ENCODE results near the gene TREML2. TPM values are rescaled to one million over a fixed set of nuclear protein-coding genes. Genes with fewer than 3 reads are reported as not detected.

Gene TREML2
- total and polyA plus RNA-seq, 2 of the 8 experiments (the other 6 are each of a cell fraction or from before 2014, with no cell fraction given): 0.09 to 0.18 TPM

DNA sequence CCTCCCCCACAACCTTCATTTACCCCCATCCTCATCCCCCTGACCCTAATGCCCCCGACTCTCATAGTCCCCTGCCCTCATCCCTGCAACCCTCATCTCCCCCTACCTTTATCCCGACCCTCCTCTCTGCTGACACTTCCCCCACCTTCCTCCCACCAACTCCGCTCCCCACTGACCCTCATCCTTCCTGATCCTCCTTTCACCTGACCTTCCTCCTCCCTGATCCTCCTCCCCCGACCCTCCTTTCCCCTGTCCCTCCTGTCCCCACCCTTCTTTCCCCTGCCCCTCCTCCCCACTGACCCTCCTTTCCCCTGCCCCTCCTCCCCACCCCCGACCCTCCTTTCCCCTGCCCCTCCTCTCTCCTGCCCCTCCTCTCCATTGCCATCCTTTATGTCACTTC lies 7.1 kb downstream of the TREML2 start (continued):
- TF ChIP-seq, protein P1, sequence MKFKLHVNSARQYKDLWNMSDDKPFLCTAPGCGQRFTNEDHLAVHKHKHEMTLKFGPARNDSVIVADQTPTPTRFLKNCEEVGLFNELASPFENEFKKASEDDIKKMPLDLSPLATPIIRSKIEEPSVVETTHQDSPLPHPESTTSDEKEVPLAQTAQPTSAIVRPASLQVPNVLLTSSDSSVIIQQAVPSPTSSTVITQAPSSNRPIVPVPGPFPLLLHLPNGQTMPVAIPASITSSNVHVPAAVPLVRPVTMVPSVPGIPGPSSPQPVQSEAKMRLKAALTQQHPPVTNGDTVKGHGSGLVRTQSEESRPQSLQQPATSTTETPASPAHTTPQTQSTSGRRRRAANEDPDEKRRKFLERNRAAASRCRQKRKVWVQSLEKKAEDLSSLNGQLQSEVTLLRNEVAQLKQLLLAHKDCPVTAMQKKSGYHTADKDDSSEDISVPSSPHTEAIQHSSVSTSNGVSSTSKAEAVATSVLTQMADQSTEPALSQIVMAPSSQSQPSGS (IDR thresholded peaks at IDR 0.05; ENCODE audit: low read length): no peak
- TF ChIP-seq YY1 (IDR thresholded peaks at IDR 0.05; ENCODE audit: low read depth, low read length): no peak
